Type B pancreatic cell (in vitro differentiated cells): Measurements from ENCODE around the gene LIPC. TPM values are rescaled to one million over a fixed set of nuclear protein-coding genes. Genes with fewer than 3 reads are reported as not detected.

ENCODE experiments used
- DNase-seq: peaks from one replicate; pipeline ENCODE4 v3.0.0; 2021; ENCODE audit warnings: mixed read lengths; ENCODE audit not compliant: unreplicated experiment; ENCODE audit errors: extremely low spot score
- H3K27ac Mint-ChIP-seq: 2 replicates; pipeline ENCODE4 v1.8.0; 2021; ENCODE audit warnings: mild to moderate bottlenecking, mixed read lengths
- H3K27me3 Mint-ChIP-seq: 2 replicates; pipeline ENCODE4 v1.8.0; 2021; ENCODE audit warnings: mixed read lengths
- H3K36me3 Mint-ChIP-seq: 2 replicates; pipeline ENCODE4 v1.8.0; 2021; ENCODE audit warnings: mixed read lengths
- H3K4me1 Mint-ChIP-seq: one replicate; pipeline ENCODE4 v1.8.0; 2021; ENCODE audit warnings: mixed read lengths; ENCODE audit not compliant: unreplicated experiment
- H3K4me3 Mint-ChIP-seq: 2 replicates; pipeline ENCODE4 v1.8.0; 2021; ENCODE audit warnings: mild to moderate bottlenecking, mixed read lengths
- H3K9me3 Mint-ChIP-seq: 2 replicates; pipeline ENCODE4 v1.8.0; 2021; ENCODE audit warnings: mixed read lengths
- total RNA-seq: library from RNA; stranded (reverse); gene quantifications from 2 replicates; pipeline ENCODE4 v1.2.1, GENCODE V29; 2021; ENCODE audit warnings: low replicate concordance
- TF ChIP-seq, protein P1 (sequence below): fragments of 200-600 bp; sonication (generic); conservative IDR thresholded peaks from 2 replicates; pipeline ENCODE4 v1.5.0; 2021; ENCODE audit warnings: antibody characterized with exemption, mild to moderate bottlenecking

The LIPC gene
- total RNA-seq, 1 donor from 2014 or later: 10.9 TPM

DNA sequence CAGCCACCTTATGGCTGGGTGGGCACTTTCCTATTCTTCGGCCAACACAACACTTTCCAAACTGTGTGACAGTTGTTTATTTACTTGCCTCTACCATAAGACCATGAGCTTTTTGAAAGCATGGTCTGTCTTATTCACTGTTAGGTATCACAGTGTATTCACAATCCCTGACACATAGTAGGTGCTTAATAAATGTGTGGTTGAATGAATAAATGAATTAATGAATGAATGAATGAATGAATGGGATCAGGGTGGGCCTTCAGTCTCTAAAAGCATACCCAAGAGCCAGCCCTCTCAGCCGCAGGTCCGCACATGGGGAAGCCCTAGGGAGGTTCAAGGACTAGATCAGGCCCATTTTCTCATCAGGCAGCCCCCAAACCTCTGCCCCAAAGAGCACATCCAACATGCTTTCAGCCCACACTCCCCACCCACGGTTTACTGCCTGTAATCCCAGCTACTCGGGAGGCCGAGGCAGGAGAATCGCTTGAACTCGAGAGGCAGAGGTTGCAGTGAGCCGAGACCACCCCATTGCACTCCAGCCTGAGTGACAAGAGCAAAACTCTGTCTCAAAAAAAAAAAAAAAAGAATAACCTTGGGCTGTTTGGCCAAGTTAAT, 95.9 kb downstream of the LIPC start:
- Mint-ChIP-seq H3K27ac (peak overlapping the region; percentile 73), H3K9me3 (peaks cover 4% of the 10 kb centered on the region), H3K36me3 (no peaks in the 10 kb centered on the region), H3K4me1 (peaks cover 21% of the 10 kb centered on the region), H3K4me3 (no peak overlapping the region), H3K27me3 (no peaks in the 10 kb centered on the region)
- no peak for DNase-seq
- TF ChIP-seq, protein P1, sequence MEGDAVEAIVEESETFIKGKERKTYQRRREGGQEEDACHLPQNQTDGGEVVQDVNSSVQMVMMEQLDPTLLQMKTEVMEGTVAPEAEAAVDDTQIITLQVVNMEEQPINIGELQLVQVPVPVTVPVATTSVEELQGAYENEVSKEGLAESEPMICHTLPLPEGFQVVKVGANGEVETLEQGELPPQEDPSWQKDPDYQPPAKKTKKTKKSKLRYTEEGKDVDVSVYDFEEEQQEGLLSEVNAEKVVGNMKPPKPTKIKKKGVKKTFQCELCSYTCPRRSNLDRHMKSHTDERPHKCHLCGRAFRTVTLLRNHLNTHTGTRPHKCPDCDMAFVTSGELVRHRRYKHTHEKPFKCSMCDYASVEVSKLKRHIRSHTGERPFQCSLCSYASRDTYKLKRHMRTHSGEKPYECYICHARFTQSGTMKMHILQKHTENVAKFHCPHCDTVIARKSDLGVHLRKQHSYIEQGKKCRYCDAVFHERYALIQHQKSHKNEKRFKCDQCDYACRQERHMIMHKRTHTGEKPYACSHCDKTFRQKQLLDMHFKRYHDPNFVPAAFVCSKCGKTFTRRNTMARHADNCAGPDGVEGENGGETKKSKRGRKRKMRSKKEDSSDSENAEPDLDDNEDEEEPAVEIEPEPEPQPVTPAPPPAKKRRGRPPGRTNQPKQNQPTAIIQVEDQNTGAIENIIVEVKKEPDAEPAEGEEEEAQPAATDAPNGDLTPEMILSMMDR: no peak

DNA sequence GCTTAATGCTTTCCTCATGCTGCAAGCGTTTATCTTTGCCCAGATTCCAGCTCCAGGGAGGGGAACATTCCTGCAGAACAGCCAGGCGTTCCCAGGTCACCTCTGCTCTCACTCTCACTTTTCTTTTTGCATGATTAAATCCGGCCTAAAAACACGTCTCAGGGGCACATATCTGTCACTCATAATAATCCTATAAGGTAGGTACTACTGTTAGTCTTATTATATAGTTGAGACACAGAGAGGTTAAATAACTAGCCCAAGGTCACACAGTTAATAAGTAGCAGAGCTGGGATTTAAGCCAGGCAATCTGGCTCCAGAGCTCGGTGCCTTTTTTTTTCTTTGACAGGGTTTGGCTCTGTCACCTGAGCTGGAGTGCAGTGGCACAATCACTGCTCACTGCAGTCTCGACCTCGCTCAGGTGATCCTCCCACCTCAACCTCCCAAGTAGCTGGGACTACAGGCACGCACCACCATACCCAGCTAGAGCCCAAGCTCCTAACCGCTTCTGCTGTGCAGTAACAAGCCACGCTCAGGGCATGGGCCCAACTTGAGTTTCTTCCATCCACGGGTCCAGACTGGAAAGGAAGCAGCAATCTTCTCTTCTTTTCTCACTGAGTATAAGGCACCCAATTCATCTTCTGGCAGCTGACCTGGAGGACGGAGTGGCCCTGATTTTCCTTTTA, 96.5 kb downstream of the LIPC start:
- no peaks in the 10 kb centered on the region for H3K27me3 Mint-ChIP-seq
- peak overlapping the region; percentile 73 for H3K27ac Mint-ChIP-seq
- TF ChIP-seq, protein P1: no peak
- H3K9me3 Mint-ChIP-seq: peaks cover 4% of the 10 kb centered on the region
- H3K36me3 Mint-ChIP-seq: no peaks in the 10 kb centered on the region
- peaks cover 16% of the 10 kb centered on the region for H3K4me1 Mint-ChIP-seq
- no peak for DNase-seq
- peak overlapping the region; percentile 55 for H3K4me3 Mint-ChIP-seq

DNA sequence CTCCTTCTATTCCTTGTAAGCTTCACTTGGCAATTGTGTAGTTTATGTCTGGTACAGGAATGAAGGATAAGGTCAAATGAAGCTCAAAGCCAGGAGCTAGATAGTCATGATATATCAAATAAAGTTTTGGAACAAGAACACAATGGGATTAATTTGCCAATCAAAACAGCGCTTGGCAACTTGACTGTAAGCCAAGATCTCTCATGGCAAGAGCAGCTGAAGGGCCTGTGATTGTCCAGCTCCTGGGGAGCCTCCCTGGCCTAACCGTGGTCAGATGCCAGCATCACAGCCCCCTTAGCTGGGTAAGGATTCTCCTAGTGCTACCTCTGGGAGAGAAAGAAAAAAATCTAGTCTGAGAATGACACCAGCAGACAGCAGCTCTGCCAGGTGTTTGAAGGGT, 97.2 kb downstream of the LIPC start:
- TF ChIP-seq, protein P1: no peak
- no peak for DNase-seq
- Mint-ChIP-seq H3K36me3 (no peaks in the 10 kb centered on the region), H3K27ac (peak overlapping the region; percentile 73), H3K4me3 (no peak overlapping the region), H3K4me1 (peaks cover 17% of the 10 kb centered on the region), H3K9me3 (peaks cover 2% of the 10 kb centered on the region), H3K27me3 (no peaks in the 10 kb centered on the region)

DNA sequence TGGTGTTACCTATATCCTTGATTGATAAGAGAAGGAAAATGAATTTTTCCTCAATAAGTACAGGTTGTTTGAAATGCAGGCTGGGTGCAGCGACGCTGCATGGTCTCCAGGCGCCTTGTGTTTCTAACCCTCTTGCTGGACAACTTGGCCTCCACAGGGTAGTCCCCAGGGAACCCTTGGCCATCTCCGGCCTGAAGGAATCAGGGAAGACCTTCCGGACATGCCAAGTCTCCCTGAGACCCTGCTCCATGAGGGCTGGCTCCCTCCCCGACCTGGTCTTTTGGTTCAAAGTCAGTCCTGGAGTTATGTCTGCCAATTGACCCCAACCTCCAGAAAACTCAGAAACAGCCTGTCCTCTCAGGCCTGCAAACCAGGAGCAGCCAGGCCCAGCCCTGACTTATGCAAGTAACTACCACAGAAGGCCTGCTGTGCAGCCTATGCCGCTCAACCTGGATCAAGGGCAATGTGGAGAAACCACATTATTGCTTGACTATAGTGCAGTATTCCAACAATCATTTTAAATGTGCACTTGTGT, 98.3 kb downstream of the LIPC start:
- Mint-ChIP-seq H3K4me1 (peaks cover 20% of the 10 kb centered on the region), H3K27ac (no peak overlapping the region), H3K9me3 (no peaks in the 10 kb centered on the region), H3K4me3 (no peak overlapping the region), H3K36me3 (no peaks in the 10 kb centered on the region), H3K27me3 (no peaks in the 10 kb centered on the region)
- no peak for DNase-seq
- TF ChIP-seq, protein P1: no peak

DNA sequence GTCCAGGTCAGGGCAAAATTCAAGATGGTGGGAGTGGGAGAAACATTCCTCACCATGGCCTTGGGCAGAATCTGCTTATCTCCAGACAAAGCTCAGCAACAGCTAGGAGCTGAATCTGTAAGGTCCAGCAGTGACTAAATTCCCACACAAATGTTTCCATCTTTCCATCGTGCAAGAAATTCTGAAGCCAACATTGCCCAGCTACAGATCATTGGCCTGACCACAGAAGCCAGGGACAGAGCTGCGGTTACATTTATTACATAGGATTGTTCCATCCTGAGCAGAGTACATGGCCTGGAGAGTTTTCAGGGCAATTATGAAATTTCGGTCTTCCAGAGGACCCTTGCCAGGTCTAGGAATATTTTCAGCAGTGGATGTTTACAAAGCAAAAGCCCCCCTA, 100.3 kb downstream of the LIPC start:
- TF ChIP-seq, protein P1: no peak
- Mint-ChIP-seq H3K4me1 (peaks cover 27% of the 10 kb centered on the region), H3K36me3 (no peaks in the 10 kb centered on the region), H3K4me3 (no peak overlapping the region), H3K27me3 (no peaks in the 10 kb centered on the region), H3K27ac (no peak overlapping the region), H3K9me3 (no peaks in the 10 kb centered on the region)
- no peak for DNase-seq
